SK-N-DZ (cell line): ENCODE data around the gene STXBP2.

Source experiments
- DNase-seq: peaks from one replicate; pipeline ENCODE4 v3.0.0-alpha.2; 2015; ENCODE audit warnings: low spot score
- small RNA-seq, 2 experiments: library from RNA; depleted of rRNA; stranded (forward); fragments of <200 nt; gene quantifications; one replicate each; pipeline ENCODE3, GENCODE V24; 2014

Gene STXBP2

GRCh38 chr19:7679771-7680605 is 43.1 kb downstream of the STXBP2 start:
- DNase-seq, result no peak

GRCh38 chr19:7680606-7681339 is 43.9 kb downstream of the STXBP2 start, which contains the start of gene TRAPPC5:
TRAPPC5 (plus strand) TSS chr19:7680833; CDS start chr19:7682254, 1,421 bp downstream.
- peak; percentile 75 for DNase-seq

DNA sequence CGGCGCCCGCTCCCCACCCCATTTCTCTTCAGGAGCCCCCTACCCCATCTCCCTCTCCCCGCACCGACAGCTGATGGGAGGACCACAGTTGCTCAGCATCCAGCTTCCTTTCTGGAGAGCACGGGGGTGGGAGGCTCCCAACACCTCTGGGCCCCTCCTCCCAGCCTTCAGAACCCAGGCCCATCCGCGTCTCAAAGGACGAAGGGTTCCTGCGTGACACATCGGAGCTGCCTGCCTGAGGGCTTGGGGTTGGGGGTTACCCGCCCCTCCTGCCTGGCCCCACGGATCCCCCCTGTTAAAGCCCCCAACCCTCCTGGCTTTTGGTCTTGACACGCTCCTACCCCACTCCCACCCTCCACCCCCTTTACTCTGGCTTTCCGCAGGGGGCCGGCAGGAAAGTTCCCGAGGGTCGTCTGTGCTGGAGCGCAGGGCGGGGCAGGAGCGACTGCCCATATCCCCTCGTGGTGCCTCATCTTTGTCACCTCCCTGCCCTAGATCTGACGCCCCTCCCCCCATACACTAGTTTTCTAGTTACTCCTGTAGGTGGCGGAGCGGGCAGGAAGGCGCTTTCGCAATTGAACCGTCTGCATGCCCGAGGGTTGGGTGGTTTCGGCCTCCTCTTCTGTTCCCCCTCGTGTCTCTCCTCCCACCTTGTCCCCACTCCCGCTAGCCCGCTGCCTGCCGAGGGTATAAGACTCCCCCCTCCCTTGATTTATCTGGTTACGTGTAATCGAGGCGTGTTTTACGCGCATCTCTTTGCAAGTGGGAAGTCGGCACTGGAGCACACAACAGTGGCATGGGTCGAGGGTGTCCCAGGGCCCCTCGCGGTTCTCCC is 44.6 kb downstream of the STXBP2 start:
- DNase-seq, result peak; percentile 71

- DNase-seq, result no peak
Measured at GRCh38 chr19:7682175-7682855, 45.4 kb downstream of the STXBP2 start.

DNA sequence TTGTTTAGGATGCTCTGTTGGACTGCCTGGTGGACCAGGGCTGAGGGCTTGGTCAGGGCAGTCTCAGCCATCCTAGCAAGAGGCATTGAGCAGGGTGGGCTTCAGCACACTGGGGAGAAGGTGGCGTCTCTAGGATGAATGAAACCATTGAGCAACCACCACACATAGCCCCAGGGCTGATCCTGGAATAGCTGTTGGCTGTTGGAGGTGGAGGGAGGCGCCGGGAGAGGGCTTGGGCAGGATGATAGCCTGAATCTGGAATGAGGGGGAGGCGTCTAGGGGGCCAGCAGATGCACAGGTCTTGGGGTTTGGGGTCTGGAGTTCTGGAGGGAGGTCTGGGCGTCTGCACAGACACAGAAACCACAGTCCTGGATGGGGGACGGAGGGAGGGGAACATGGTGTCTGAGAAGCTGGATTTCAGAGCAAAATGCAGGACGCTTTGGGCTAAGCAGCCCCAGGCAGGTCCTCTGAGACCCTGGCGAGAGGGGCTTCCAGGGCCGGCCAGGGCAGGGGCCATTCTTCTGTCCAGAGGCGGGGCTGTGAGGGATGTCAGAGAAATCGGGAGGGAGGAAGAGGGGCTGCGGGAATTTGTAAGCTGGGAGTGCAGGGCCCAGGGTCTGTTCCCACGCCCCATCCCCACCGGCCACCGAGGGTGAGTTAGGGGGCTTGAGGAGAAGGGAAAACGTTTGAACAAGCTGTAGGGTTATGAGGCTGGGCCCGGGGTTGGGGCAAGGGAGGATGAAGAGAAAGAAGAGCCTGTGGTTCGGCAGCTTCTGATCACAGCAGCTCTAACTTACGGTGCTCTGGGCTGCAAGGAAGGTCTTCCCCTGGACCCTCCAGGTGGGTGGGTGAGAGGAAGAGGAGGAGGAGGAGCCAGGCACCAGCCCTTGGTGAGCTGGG is 48.9 kb downstream of the STXBP2 start:
- DNase-seq, result no peak

DNA sequence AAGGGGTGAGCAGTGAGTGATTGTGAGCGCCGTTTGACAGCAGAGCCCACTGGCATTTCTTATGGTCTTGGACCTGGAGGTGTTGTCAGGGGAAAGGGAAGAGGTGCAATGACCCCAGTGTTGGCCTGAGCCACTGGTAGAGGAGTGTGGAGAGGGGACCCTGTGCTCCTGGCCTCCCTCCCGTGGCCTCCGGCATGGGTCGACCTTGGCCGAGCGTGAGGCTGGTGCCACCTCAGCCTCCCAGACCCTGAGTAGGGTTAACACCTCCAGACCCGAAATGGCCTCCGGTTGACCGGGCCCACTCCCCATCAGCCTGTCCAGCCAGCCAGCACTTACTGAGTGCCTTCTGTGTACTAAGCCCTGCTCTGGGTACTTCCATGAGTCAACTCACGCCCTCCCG is 50.3 kb downstream of the STXBP2 start:
- DNase-seq, result no peak

- DNase-seq, result no peak
Measured at GRCh38 chr19:7689165-7689564, 52.3 kb downstream of the STXBP2 start.

DNA sequence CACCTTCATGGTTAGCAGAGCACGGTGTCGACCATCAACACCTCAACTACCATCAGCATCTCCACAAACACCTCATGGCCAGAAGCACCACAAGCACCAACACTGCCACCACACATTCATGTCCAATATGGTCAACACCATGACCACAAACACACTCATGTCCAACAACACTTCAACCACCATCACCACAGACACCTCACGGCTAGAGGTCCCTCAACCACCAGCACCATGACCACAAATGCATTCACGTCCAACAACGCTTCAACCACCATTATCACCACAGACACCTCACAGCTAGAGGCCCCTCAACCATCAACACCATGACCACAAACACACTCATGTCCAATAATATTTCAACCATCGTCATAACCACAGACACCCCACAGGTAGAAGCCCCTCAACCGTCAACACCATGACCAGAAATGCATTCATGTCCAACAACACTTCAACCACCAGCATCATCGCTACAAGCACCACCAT is 53.9 kb downstream of the STXBP2 start:
- DNase-seq, result no peak

DNA sequence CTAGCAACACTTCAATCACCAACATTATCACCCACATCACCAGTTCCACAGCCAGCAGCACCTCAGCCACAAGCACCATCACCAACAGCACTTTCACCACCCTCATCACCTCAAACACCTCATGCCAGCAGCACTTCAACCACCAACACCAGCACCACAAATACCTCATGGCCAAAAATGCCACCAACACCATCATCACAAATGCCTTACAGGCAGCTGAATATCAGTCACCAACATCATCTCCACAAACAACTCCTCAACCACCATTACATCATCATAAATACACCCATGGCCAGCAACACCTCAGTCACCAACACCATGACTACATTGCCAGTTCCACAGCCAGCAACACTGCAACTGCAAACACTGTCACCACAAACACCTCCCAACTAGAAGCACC is 54.6 kb downstream of the STXBP2 start:
- no peak for DNase-seq

- no peak for DNase-seq
Measured at GRCh38 chr19:7692417-7693088, 55.6 kb downstream of the STXBP2 start.

DNA sequence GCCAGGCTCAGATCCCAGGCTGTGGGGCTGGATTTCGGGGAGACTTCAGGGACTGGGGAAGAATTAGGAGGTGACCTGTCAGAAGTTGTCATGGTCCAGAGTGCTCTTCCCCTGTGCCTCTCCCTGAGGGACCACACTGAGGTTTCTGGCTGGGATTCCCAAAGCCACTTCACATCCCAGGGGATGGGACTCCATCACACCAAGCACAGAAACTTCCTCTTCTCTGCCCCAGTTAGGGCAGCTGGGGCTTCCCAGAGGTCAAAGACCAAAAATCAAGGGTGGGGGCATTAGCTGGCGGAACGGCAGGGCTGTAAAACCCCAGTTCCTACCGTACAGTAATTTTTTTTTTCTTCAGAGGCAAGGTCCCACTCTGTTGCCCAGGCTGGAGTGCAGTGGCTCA is 57.6 kb downstream of the STXBP2 start:
- no peak for DNase-seq

Small RNA genes lying within 50 kb of the gene (small RNA-seq; reads per million reads assigned to genes)
- 0 to 0.04 reads per million in 2 experiments for gene MIR6792
